Measurements from ENCODE around the gene WDR82. TPM values are rescaled to one million over a fixed set of nuclear protein-coding genes. Genes with fewer than 3 reads are reported as not detected.
A peak's percentile ranks its signal among the peaks of the same experiment; 100 is the strongest.

WDR82 gene
- polyA plus RNA-seq, 1 donor, result 71.9 TPM

- peaks cover 7% of the 10 kb centered on the region for H3K36me3 ChIP-seq (ENCODE audit: control insufficient read depth, insufficient read depth, low read length)
- DNase-seq, result no peak
- 96% methylated on average over 4 of the region's 32 CpGs for WGBS (ENCODE audit: insufficient coverage, low lambda C conversion rate)
Observed at GRCh38 chr3:52223449-52224408, 54.7 kb downstream of the WDR82 start.

GRCh38 chr3:52222319-52223221 is 55.9 kb downstream of the WDR82 start:
- Histone ChIP-seq H3K4me1 (ENCODE audit: control insufficient read depth, insufficient read depth, low read length) (peaks cover 17% of the 10 kb centered on the region), H3K27ac (ENCODE audit: low read length) (no peak overlapping the region)
- WGBS (ENCODE audit: insufficient coverage, low lambda C conversion rate), result no CpG with 5 or more reads among the region's 41 CpGs

More at GRCh38 chr3:52223449-52224408, 54.7 kb downstream of the WDR82 start:
- Histone ChIP-seq H3K27me3 (ENCODE audit: control insufficient read depth, insufficient read depth, low read length) (no peaks in the 10 kb centered on the region), H3K4me1 (ENCODE audit: control insufficient read depth, insufficient read depth, low read length) (peaks cover 17% of the 10 kb centered on the region), H3K27ac (ENCODE audit: low read length) (no peak overlapping the region), H3K4me3 (ENCODE audit: low read length) (no peak overlapping the region), H3K9me3 (ENCODE audit: control insufficient read depth, low read depth, low read length) (peaks cover 3% of the 10 kb centered on the region)

GRCh38 chr3:52221563-52222318 is 56.7 kb downstream of the WDR82 start:
- Histone ChIP-seq H3K27ac (ENCODE audit: low read length) (no peak overlapping the region), H3K27me3 (ENCODE audit: control insufficient read depth, insufficient read depth, low read length) (no peaks in the 10 kb centered on the region), H3K9me3 (ENCODE audit: control insufficient read depth, low read depth, low read length) (peaks cover 3% of the 10 kb centered on the region), H3K36me3 (ENCODE audit: control insufficient read depth, insufficient read depth, low read length) (no peaks in the 10 kb centered on the region), H3K4me1 (ENCODE audit: control insufficient read depth, insufficient read depth, low read length) (peaks cover 22% of the 10 kb centered on the region), H3K4me3 (ENCODE audit: low read length) (no peak overlapping the region)
- DNase-seq, result no peak
- WGBS (ENCODE audit: insufficient coverage, low lambda C conversion rate), result no CpG with 5 or more reads among the region's 34 CpGs

More at GRCh38 chr3:52222319-52223221, 55.9 kb downstream of the WDR82 start:
- peaks cover 3% of the 10 kb centered on the region for H3K9me3 ChIP-seq (ENCODE audit: control insufficient read depth, low read depth, low read length)
- H3K4me3 ChIP-seq (ENCODE audit: low read length), result no peak overlapping the region
- H3K27me3 ChIP-seq (ENCODE audit: control insufficient read depth, insufficient read depth, low read length), result no peaks in the 10 kb centered on the region
- H3K36me3 ChIP-seq (ENCODE audit: control insufficient read depth, insufficient read depth, low read length), result peaks cover 1% of the 10 kb centered on the region
- no peak for DNase-seq

GRCh38 chr3:52221141-52221562 is 57.3 kb downstream of the WDR82 start:
- Histone ChIP-seq H3K4me3 (ENCODE audit: low read length) (no peak overlapping the region), H3K27me3 (ENCODE audit: control insufficient read depth, insufficient read depth, low read length) (no peaks in the 10 kb centered on the region), H3K36me3 (ENCODE audit: control insufficient read depth, insufficient read depth, low read length) (no peaks in the 10 kb centered on the region), H3K9me3 (ENCODE audit: control insufficient read depth, low read depth, low read length) (peaks cover 3% of the 10 kb centered on the region), H3K4me1 (ENCODE audit: control insufficient read depth, insufficient read depth, low read length) (peaks cover 21% of the 10 kb centered on the region), H3K27ac (ENCODE audit: low read length) (no peak overlapping the region)
- DNase-seq, result no peak
- 80% methylated on average over 1 of the region's 27 CpGs for WGBS (ENCODE audit: insufficient coverage, low lambda C conversion rate)

GRCh38 chr3:52220380-52221026 is 57.9 kb downstream of the WDR82 start:
- H3K27me3 ChIP-seq (ENCODE audit: control insufficient read depth, insufficient read depth, low read length), result no peaks in the 10 kb centered on the region
- no CpG with 5 or more reads among the region's 9 CpGs for WGBS (ENCODE audit: insufficient coverage, low lambda C conversion rate)
- peak; percentile 56 to 58 for DNase-seq
- no peak overlapping the region for H3K27ac ChIP-seq (ENCODE audit: low read length)
- peaks cover 14% of the 10 kb centered on the region for H3K4me1 ChIP-seq (ENCODE audit: control insufficient read depth, insufficient read depth, low read length)
- peaks cover 3% of the 10 kb centered on the region for H3K36me3 ChIP-seq (ENCODE audit: control insufficient read depth, insufficient read depth, low read length)
- H3K4me3 ChIP-seq (ENCODE audit: low read length), result no peak overlapping the region
- peaks cover 3% of the 10 kb centered on the region for H3K9me3 ChIP-seq (ENCODE audit: control insufficient read depth, low read depth, low read length)

GRCh38 chr3:52218937-52219650 is 59.4 kb downstream of the WDR82 start:
- Histone ChIP-seq H3K4me3 (ENCODE audit: low read length) (no peak overlapping the region), H3K4me1 (ENCODE audit: control insufficient read depth, insufficient read depth, low read length) (peaks cover 13% of the 10 kb centered on the region), H3K27me3 (ENCODE audit: control insufficient read depth, insufficient read depth, low read length) (no peaks in the 10 kb centered on the region), H3K36me3 (ENCODE audit: control insufficient read depth, insufficient read depth, low read length) (peaks cover 17% of the 10 kb centered on the region), H3K27ac (ENCODE audit: low read length) (no peak overlapping the region), H3K9me3 (ENCODE audit: control insufficient read depth, low read depth, low read length) (peaks cover 3% of the 10 kb centered on the region)
- DNase-seq, result no peak
- no CpG with 5 or more reads among the region's 6 CpGs for whole genome bisulfite sequencing (ENCODE audit: insufficient coverage, low lambda C conversion rate)

- peaks cover 3% of the 10 kb centered on the region for H3K9me3 ChIP-seq (ENCODE audit: control insufficient read depth, low read depth, low read length)
- H3K27ac ChIP-seq (ENCODE audit: low read length), result no peak overlapping the region
- no peaks in the 10 kb centered on the region for H3K27me3 ChIP-seq (ENCODE audit: control insufficient read depth, insufficient read depth, low read length)
- peaks cover 23% of the 10 kb centered on the region for H3K36me3 ChIP-seq (ENCODE audit: control insufficient read depth, insufficient read depth, low read length)
- WGBS (ENCODE audit: insufficient coverage, low lambda C conversion rate), result no CpG with 5 or more reads among the region's 12 CpGs
- no peak for DNase-seq
- no peak overlapping the region for H3K4me3 ChIP-seq (ENCODE audit: low read length)
- peaks cover 13% of the 10 kb centered on the region for H3K4me1 ChIP-seq (ENCODE audit: control insufficient read depth, insufficient read depth, low read length)
Observed at GRCh38 chr3:52218454-52218853, 60.0 kb downstream of the WDR82 start.

GRCh38 chr3:52218026-52218425 is 60.4 kb downstream of the WDR82 start:
- peaks cover 26% of the 10 kb centered on the region for H3K36me3 ChIP-seq (ENCODE audit: control insufficient read depth, insufficient read depth, low read length)
- no peaks in the 10 kb centered on the region for H3K27me3 ChIP-seq (ENCODE audit: control insufficient read depth, insufficient read depth, low read length)
- H3K4me1 ChIP-seq (ENCODE audit: control insufficient read depth, insufficient read depth, low read length), result peaks cover 14% of the 10 kb centered on the region

GRCh38 chr3:52217409-52217805 is 61.0 kb downstream of the WDR82 start:
- H3K36me3 ChIP-seq (ENCODE audit: control insufficient read depth, insufficient read depth, low read length), result peaks cover 32% of the 10 kb centered on the region
- whole genome bisulfite sequencing (ENCODE audit: insufficient coverage, low lambda C conversion rate), result no CpG with 5 or more reads among the region's 10 CpGs
- H3K9me3 ChIP-seq (ENCODE audit: control insufficient read depth, low read depth, low read length), result peaks cover 3% of the 10 kb centered on the region
- no peak for DNase-seq
- no peaks in the 10 kb centered on the region for H3K27me3 ChIP-seq (ENCODE audit: control insufficient read depth, insufficient read depth, low read length)
- H3K4me3 ChIP-seq (ENCODE audit: low read length), result no peak overlapping the region
- peaks cover 19% of the 10 kb centered on the region for H3K4me1 ChIP-seq (ENCODE audit: control insufficient read depth, insufficient read depth, low read length)
- peak overlapping the region; percentile 8 for H3K27ac ChIP-seq (ENCODE audit: low read length)

More at GRCh38 chr3:52218026-52218425, 60.4 kb downstream of the WDR82 start:
- 100% methylated on average over 1 of the region's 3 CpGs for WGBS (ENCODE audit: insufficient coverage, low lambda C conversion rate)
- peak in 1 of 2 donors; percentile 30 for DNase-seq
- no peak overlapping the region for H3K4me3 ChIP-seq (ENCODE audit: low read length)
- H3K9me3 ChIP-seq (ENCODE audit: control insufficient read depth, low read depth, low read length), result peaks cover 3% of the 10 kb centered on the region
- H3K27ac ChIP-seq (ENCODE audit: low read length), result no peak overlapping the region

Measured in large intestine (tissue), 3 donors.